ENCODE measurements around the gene DRD4. TPM values are rescaled to one million over a fixed set of nuclear protein-coding genes. Genes with fewer than 3 reads are reported as not detected.
A peak's percentile ranks its signal among the peaks of the same experiment; 100 is the strongest.

Gene DRD4
- total RNA-seq, result 0.30 and 0.63 TPM in 2 replicates
- long read RNA-seq, result 0 reads

DNA sequence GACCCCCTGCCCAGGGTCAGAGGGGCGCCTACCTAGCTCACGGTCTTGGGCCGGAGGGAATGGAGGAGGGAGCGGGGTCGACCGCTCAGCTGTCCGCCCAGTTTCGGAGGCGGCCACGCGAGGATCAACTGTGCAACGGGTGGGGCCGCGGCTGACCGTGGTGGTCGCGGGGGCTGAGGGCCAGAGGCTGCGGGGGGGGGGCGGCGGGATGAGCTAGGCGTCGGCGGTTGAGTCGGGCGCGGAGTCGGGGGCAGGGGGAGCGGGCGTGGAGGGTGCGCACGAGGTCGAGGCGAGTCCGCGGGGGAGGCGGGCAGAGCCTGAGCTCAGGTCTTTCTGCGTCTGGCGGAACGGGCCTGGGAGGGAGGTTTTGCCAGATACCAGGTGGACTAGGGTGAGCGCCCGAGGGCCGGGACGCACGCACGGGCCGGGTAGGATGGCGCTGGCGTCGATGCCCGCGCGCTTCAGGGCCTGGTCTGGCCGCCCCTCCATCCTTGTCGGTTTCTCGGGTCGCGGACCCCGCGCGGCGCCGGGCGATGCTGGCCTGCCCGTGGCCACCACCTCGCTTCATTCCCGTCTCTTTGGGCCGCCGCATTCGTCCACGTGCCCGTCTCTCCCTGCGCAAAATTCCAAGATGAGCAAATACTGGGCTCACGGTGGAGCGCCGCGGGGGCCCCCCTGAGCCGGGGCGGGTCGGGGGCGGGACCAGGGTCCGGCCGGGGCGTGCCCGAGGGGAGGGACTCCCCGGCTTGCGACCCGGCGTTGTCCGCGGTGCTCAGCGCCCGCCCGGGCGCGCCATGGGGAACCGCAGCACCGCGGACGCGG lies at the start of gene DRD4:
TSS of gene DRD4 (plus strand) at position 759 of the 822 bp plus-strand sequence. CDS start at position 795, 36 bp downstream.
- no peak within 1 kb of the TSS for H3K27ac Mint-ChIP-seq (ENCODE audit: unreplicated experiment)
- H3K9me3 Mint-ChIP-seq, result no peaks in the 10 kb centered on the region
- H3K36me3 Mint-ChIP-seq (ENCODE audit: low read depth), result no peaks in the 10 kb centered on the region
- peaks cover 16% of the 10 kb centered on the region for H3K4me1 Mint-ChIP-seq
- TF ChIP-seq, protein P1, sequence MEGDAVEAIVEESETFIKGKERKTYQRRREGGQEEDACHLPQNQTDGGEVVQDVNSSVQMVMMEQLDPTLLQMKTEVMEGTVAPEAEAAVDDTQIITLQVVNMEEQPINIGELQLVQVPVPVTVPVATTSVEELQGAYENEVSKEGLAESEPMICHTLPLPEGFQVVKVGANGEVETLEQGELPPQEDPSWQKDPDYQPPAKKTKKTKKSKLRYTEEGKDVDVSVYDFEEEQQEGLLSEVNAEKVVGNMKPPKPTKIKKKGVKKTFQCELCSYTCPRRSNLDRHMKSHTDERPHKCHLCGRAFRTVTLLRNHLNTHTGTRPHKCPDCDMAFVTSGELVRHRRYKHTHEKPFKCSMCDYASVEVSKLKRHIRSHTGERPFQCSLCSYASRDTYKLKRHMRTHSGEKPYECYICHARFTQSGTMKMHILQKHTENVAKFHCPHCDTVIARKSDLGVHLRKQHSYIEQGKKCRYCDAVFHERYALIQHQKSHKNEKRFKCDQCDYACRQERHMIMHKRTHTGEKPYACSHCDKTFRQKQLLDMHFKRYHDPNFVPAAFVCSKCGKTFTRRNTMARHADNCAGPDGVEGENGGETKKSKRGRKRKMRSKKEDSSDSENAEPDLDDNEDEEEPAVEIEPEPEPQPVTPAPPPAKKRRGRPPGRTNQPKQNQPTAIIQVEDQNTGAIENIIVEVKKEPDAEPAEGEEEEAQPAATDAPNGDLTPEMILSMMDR (conservative IDR thresholded peaks at IDR 0.05), result no peak
- peaks cover 69% of the 10 kb centered on the region for H3K27me3 Mint-ChIP-seq (ENCODE audit: low read depth)
- H3K4me3 Mint-ChIP-seq, result peak within 1 kb of the TSS; percentile 66
- no peak for DNase-seq (ENCODE audit: low read depth, low spot score)

DNA sequence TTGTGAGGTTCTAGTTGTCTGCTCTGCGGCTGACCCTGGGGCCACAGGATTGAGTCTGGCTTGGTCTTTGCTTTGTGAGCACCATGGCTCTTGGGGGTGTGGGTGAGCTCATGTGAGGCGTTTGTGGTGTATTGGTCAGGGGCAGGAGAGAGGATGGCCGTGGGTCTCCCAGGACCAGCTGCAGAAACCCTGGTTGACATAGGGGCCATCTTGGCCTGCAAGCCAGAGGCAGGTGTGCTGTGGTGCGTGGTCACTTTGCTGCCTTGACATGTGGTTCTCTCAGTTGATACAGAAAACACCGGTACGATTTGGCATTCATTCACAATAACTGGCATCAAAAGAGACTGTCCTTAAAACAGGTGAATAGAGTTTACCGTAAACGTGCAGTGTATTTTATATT lies 49.5 kb upstream of the DRD4 start:
- no peaks in the 10 kb centered on the region for H3K27me3 Mint-ChIP-seq (ENCODE audit: low read depth)
- DNase-seq (ENCODE audit: low read depth, low spot score), result no peak
- peaks cover 9% of the 10 kb centered on the region for H3K36me3 Mint-ChIP-seq (ENCODE audit: low read depth)
- H3K27ac Mint-ChIP-seq (ENCODE audit: unreplicated experiment), result no peak overlapping the region
- H3K4me1 Mint-ChIP-seq, result no peaks in the 10 kb centered on the region
- no peak overlapping the region for H3K4me3 Mint-ChIP-seq
- TF ChIP-seq, protein P1 (conservative IDR thresholded peaks at IDR 0.05), result no peak
- H3K9me3 Mint-ChIP-seq, result no peaks in the 10 kb centered on the region

DNA sequence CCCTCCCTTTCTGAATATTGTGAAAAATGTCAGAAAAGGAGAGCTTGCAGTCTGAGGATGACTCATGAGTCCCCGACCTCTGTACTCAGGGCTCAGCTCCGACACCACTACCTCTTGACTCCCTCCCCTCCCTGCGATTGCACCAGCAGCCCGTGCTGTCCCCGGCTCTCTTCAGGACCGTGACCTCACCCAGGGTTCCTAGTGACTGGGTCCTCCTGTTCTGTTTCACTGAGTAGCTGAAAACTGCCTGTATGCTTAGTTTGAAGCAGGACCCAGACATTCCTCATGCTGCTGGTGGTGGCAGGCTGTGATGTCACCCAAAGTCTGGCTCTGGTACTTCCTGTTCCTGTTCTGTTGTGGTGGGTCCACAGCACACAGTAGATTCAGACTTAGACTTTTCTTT lies 49.1 kb upstream of the DRD4 start:
- no peak overlapping the region for H3K4me3 Mint-ChIP-seq
- TF ChIP-seq, protein P1 (conservative IDR thresholded peaks at IDR 0.05), result no peak
- H3K4me1 Mint-ChIP-seq, result no peaks in the 10 kb centered on the region
- H3K27me3 Mint-ChIP-seq (ENCODE audit: low read depth), result no peaks in the 10 kb centered on the region
- peaks cover 9% of the 10 kb centered on the region for H3K36me3 Mint-ChIP-seq (ENCODE audit: low read depth)
- H3K9me3 Mint-ChIP-seq, result no peaks in the 10 kb centered on the region
- no peak for DNase-seq (ENCODE audit: low read depth, low spot score)
- H3K27ac Mint-ChIP-seq (ENCODE audit: unreplicated experiment), result no peak overlapping the region

DNA sequence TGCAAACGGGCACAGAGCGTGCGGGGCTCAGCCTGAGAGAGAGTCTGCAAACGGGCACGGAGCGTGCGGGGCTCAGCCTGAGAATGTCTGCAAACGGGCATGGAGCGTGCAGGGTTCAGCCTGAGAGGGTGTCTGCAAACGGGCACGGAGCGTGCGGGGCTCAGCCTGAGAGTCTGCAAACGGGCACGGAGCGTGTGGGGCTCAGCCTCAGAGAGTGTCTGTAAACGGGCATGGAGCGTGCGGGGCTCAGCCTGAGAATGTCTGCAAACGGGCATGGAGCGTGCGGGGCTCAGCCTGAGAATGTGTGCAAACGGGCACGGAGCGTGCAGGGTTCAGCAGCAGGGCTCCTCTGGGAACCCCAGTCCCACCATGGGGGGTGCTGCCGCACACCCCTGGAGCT lies 47.3 kb upstream of the DRD4 start:
- Mint-ChIP-seq H3K27ac (ENCODE audit: unreplicated experiment) (no peak overlapping the region), H3K36me3 (ENCODE audit: low read depth) (peaks cover 9% of the 10 kb centered on the region), H3K4me3 (no peak overlapping the region), H3K27me3 (ENCODE audit: low read depth) (no peaks in the 10 kb centered on the region), H3K4me1 (no peaks in the 10 kb centered on the region), H3K9me3 (no peaks in the 10 kb centered on the region)
- no peak for DNase-seq (ENCODE audit: low read depth, low spot score)
- TF ChIP-seq, protein P1 (conservative IDR thresholded peaks at IDR 0.05), result no peak

DNA sequence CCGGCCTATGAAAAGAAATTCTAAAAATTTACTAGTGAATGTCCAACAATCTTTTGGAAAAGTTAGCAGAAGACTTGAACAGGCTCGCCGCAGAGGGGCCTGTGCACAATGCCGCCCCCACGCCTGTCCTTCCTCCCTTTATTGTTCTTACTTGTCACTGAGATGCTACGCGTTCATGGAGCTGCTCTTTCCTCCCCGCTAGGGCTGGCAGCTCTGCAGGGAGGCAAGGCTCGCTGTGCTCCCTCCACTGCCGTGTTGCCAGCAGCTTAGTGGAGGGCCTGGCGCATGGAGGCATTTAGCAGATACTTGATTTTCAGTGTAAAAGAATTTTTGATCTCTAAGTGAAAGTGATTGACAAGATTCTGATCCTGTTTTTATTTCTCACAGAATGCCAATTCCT lies 46.1 kb upstream of the DRD4 start:
- TF ChIP-seq, protein P1 (conservative IDR thresholded peaks at IDR 0.05), result no peak
- Mint-ChIP-seq H3K36me3 (ENCODE audit: low read depth) (peaks cover 9% of the 10 kb centered on the region), H3K4me1 (no peaks in the 10 kb centered on the region), H3K4me3 (no peak overlapping the region), H3K27me3 (ENCODE audit: low read depth) (no peaks in the 10 kb centered on the region), H3K9me3 (no peaks in the 10 kb centered on the region), H3K27ac (ENCODE audit: unreplicated experiment) (no peak overlapping the region)
- DNase-seq (ENCODE audit: low read depth, low spot score), result no peak
